Stimulated activated CD8-positive, alpha-beta memory T cell treated with anti-CD3 and anti-CD28 coated beads, Interleukin-7, amount 100 ng/mL, for 24 hours (primary cell): ENCODE measurements around the gene KRT1.
"Not testable (repeated sequence)": the region's sequence is repeated elsewhere in the genome, so short reads cannot be mapped to it uniquely, and the experiment has no call there.

Experiments used
- DNase-seq: peaks from one replicate; pipeline ENCODE4 v3.0.0-alpha.2; 2020; ENCODE audit warnings: low read depth

KRT1 gene

DNA sequence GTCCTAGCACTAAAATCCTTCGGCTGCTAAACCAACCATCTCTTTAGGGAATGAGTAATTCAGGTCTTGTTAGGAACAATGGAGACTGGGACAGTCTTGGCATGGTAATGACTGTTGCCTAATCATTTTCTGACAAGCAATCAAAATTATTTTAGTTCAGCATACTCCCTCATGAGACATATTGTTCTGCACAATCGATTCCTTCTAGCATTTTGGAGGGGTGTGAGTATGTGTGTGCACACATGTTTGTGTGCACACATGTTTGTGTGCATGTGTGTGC is 2.1 kb upstream of the KRT1 start:
- no peak for DNase-seq

DNA sequence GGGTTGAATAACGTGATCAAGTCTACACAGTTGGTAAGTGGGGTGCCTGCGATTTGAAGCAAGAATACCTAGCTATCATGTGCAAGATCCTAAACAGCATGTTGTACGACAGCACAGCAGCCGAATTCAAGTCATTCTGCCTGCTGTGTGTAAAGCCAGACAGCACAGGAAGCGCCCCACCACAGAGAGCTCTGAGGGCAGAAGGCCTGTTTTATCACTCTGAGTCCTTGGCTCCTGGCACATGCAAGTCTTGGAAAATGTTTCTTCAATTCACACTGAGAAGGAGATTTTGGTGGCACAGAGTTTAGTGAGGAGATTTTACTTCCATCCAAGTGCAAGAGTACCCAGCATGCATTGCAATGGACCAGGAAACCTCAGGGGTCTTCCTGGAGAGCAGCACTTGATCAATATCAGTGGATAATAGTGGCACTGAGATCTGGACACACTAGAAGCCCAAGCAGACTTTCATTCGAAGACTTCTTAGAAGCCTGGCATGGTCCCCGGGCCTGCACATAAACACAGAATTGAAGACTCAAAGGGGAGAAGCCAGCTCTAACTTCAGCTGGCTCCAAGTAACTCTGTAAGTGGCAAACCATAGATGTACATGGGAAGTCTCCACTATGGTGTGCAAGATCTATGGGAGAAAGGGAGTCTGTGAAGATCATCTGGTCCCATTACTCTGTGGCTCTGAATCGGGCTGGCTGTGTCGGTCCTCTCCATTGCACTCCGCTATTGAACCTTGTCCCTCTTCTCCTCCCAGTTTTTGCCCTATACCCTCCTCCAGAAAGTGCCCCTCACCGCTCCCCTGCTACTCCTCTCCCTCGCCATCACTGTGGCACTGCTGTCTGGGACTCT is 1.5 kb upstream of the KRT1 start:
- no peak for DNase-seq

DNA sequence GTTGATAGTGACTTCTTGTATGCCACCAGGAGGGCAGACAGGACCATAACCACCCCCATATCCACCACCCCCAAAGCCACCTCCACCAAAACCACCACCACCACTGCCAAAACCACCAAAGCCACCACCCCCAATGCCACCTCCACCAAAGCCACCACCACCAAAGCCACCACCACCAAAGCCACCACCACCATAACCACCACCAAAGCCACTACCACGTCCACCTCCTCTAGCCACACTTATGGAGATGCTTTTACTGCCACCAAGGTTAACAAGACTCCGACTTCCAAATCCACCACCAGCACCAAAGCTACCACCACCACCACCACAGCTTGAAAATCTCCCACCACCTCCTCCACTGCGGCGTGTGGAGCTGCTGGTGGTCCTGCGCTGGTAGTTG is 332 bp downstream of the KRT1 start:
- DNase-seq = no peak

DNA sequence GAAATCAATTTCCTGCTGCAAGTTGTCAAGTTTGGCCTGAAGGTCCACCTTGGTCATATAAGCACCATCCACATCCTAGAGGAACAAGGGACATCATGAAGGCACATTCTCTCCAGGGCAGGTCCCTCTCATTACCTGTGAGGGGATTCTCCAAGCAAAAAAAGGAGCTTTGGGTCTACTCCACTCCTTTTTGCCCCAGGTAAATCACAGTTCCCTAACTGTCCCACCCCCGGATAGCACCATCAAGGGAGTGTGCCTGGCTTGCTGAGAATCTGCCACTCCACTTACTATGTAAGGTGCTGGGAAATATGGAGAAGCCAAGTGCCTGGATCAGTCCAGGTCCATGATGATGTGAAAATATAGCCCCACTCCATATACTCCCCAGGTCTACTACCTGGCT is 2.5 kb downstream of the KRT1 start:
- DNase-seq = no peak

DNA sequence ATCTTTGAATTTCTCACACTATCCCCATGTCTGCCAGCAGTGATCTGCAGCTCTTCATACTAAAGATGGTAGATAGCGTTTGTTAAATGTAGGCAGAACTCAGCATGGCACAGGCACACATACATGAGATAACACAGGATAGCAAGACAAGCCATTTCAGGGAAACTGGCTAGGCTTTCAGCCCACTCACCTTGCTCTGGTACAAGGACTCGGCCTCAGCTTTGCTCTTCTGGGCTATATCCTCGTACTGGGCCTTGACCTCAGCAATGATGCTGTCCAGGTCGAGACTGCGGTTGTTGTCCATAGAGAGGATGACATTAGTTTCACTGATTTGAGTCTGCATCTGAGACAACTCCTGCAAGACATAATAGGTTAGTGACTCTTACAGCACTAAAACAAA is 3.1 kb downstream of the KRT1 start:
- no peak for DNase-seq

DNA sequence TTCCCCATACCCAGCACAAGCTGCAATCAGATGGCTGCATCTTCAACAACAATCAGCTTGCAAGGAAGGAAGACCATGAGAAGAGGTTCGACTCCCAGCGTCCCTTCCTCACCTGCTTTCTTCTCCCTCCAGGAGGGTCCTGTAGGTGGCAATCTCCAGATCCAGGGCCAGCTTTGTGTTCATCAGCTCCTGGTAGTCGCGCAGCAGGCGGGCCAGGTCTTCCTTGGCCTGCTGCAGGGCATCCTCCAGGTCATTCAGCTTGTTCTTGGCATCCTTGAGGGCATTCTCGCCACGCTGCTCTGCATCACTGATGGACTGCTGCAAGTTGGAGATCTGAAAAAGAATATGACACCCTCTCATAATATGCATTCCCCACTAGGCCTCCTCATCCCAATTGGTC is 4.0 kb downstream of the KRT1 start:
- no peak for DNase-seq

DNA sequence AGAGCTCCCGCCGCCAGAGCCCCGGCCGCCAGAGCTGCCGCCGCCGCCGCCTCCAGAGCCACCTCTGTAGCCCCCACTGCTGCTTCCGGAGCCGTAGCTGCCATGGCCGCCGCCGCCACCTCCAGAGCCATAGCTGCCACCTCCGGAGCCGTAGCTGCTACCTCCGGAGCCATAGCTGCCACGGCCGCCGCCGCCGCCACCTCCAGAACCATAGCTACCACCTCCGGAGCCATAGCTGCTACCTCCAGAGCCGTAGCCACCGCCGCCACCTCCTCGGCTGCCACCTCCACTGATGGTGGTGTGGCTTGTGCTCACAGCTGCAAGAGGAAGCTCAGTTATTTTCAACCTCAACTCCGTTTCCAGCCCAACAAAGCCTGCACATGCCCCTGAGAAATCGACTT is 4.9 kb downstream of the KRT1 start:
- DNase-seq = no peak

DNA sequence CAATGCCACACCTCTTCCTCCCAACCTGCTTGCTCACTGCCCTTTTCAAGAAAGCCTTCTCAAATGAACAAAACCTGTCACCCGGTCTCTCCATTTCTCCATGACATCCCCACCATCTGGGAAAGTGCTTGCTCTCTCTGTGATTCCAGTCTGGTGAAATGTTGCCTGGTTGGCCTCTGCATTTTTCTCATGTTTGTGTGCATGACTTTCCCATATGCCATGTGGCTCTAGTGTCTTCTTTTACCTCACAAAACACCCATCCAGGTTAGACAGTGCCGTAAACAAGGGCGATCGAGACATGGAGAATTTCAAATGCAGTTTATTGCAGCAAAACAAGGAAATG is 5.8 kb downstream of the KRT1 start:
- DNase-seq = no peak

DNA sequence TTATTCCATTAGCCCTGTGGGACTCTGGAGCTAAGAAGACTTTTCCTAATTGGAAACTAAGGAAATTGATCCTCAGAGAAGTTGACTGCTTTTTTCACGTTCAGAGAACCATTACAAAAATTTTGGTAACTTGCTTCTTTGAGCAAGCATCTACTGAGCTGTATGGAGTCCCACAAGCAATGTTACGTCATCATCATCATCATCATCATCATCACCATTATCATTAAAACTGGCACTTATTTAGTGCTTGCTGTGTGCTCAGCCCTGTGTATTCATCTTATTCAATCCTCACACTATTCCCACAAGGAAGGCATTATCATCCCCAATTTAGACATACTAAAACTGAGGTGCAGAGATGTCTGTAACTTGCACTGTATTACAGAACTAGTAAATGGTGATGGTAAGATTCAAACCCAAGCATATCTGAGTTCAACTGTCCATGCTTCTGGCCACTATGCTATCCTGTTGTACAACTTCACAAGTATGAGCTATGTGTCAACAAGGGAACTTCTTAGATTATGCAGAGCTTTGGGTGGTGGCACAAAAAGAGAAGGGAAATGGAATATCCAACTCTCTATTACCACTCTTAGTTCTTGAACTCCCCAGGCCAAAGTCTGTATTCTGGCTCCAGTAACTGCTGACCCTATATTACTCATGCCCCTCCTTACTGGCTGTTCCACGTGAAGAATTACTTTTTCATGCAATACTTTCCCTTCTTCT is 6.3 kb downstream of the KRT1 start:
- no peak for DNase-seq

DNA sequence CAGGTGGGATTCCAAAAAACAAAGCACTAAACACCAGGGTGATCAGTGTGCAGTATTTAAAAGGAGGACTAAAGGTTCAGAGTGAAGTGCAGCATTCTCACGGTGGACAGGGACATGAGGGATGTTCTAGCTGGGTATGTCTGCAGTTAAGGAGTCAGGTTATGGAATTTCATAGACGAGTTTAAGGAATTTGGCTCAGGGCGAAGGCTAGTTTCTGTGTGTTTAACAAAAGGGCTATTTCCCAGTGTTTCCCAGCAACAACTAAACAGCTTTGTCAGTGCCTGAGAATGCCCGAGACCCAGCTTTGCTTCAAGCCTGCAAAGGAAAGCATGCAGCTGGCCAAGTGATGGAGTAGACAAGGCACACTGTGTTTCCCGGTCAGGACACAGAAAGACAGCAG is 7.0 kb downstream of the KRT1 start:
- DNase-seq = no peak

DNA sequence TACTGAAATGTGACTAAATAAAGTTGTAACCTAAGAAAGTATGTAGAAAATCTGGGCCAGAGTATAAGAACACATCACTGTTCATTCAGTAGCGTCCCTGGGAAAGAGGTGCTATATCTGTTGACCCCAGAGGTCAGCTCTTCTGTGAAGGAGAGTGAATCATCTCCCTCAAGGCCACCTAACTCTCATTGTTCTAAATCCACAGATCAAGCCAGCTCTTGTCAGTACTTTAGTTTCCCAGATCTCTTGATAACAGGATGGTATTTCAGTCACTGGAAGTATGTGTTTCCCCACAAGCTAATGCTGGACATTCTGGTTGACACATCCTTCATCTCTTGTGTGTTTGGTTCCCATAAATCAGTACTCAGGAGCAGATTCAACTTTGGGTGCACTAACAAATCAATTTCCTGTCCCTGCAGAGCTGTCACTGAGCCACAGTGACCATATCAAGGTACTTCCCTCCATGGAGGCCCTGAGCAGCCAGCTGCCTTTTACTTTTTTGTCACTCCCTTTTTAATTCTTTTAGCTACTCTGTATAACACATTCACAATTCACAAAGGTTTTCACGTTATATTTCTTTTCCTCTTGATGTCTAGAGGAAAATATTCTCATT is 7.8 kb downstream of the KRT1 start:
- no peak for DNase-seq

DNA sequence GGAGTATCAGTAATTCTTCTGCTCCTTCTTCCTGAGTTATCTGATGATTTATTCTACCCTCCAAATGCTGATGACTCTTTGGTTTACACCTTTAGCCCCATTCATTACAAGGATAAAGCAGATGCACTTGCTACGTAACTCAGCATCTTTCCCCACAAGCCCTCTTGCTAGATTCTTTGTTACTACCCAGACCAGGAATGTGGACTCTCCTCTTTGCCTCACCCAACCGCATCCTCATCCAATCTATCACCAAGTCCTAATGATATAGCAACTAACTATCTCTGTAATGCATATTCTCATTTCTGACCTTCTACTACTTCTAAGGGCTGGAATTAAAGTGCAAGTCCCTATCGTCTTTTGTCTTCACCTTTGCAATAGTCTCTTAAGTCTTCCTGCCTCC is 9.2 kb downstream of the KRT1 start:
- DNase-seq = no peak

DNA sequence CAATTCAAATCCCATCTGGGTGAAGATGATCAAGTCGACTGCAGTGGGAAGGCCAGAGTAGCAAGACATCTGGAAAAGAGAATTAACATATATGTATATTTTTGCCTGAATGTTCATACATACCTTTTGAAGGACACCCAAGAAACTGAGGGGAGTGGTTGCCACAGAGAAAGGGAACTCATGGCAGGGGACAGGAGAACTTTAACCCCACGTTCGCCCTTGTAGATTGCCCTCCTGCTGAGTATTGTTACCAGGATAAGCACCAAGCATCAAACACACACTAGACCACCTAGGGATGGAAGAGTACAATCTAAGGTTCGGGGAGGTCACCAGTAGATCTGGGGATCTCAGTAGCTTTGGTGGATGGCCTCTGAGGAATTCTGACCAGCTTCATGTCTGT is 9.7 kb downstream of the KRT1 start:
- DNase-seq = no peak

DNA sequence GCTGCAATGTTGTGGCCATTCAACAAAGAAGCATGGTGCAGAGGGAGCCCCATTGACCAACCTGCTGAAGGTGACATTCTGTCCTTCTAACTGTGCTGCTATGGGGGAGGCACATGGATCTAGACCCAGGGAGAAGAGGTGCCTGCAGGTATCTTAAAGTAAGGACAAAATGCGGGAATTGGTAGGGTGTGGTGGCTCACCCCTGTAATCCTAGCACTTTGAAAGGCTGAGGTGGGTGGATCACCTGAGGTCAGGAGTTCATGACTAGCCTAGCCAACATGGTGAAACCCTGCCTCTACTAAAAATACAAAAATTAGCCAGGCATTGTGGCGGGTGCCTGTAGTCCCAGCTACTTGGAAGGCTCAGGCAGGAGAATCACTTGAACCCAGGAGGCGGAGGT is 10.3 kb downstream of the KRT1 start:
- DNase-seq = not testable (repeated sequence)

DNA sequence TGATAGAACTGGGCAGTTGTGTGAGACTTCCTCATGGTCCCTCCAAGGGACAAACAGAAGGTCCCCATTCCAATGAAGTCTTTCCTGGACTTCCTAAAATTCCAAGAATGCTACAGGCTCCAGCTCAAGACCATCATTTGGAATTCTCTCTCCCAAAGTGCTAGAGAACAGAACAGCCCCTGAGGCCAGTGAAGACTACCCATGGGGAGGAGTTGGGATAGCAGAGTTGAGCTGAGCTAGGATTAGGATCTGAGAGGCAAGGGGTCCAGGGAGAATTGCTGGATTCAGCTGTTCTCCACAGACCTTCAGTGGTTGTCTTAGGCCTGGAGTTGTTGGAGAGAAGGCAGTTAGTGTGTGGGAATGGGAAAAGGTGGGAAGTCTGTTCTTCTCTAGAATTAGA is 10.8 kb downstream of the KRT1 start:
- no peak for DNase-seq

DNA sequence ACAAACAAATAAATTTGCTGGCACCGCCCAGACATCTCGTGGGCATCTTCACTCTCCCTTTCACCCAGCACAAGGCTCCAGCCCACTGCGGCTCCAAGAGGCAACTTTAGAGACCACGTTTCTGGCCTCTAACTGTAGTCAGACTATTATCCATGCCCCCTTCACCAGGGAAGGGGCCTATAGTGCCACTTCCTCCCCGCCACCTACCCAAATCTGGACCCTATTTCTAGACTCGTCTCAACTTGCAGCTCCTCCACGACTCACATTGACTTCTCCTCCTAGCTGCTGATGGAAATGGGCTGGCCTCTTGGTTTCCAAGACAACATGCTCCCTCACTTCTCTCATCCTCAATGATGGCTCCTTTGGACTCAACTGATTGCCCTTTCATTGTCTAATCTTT is 12.3 kb downstream of the KRT1 start:
- DNase-seq = no peak

DNA sequence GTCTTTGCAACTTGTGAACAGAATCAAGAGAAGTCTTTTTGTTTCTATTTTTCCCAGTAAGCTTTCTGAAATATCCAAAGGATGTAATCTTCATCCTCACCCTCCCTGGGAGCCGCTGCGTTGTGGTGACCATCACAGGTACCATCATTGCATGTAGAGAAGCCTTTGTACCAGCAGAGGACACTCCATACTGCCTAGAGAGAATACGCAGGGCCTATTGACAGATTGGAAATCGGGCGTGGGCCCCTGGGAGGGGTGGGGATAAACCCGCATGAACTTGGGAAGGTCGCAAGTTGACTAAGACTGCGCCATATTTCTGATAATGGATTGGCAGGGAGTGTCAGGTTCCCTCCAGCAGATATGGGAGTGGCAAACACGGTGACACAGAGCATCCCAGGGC is 12.7 kb downstream of the KRT1 start:
- DNase-seq = no peak

DNA sequence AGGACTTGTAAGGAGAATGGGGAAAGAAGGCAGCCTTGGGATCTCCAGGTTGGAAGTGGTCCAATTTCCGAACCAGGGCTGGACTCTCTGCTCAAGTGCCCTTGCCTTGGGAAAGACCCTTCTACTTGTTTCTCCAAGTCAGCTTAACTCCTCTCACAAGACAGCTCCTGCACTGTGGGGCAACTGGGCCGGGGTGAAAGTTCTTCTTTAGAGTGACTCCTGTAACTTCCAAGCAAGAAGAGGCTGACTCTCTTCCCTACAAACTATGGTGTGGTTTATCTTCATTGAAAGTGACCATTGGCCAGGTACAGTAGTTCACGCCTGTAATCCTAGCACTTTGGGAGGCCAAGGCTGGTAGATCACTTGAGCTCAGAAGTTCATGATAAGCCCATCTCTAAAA is 13.7 kb downstream of the KRT1 start:
- no peak for DNase-seq

DNA sequence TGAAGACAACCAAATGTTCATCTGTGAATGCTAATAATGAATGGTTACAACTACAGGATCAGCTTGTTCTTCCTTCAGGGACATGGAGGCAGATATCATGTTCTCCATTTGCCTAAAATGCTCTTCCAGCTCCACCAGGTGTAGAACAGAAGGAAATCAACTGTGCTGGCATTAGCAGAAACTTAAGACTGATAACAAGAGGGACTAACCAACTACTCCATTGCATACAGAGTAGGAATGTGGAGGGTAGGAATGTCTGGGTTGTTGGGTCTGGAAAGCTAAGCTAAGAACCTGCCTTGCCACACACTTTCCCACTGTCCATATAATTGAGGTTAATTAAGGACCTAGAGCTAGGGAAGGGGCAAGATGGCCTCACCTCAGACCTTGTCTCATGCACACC is 16.8 kb downstream of the KRT1 start:
- DNase-seq = no peak

DNA sequence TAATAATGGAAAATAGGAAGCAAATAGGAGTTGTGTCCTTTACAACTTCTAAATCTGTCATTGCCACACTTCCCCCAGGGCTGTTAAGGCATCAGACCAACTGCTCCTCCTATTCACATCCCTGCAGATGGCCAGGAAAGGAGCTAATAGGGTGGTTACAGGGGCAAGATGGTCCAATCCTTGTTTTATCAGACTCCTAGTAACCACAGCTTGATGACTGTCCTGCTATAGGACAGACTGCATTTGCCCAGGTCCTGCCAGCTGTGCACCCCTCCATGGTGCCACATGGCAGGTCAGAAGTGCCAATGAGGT is 17.3 kb downstream of the KRT1 start:
- DNase-seq = no peak

DNA sequence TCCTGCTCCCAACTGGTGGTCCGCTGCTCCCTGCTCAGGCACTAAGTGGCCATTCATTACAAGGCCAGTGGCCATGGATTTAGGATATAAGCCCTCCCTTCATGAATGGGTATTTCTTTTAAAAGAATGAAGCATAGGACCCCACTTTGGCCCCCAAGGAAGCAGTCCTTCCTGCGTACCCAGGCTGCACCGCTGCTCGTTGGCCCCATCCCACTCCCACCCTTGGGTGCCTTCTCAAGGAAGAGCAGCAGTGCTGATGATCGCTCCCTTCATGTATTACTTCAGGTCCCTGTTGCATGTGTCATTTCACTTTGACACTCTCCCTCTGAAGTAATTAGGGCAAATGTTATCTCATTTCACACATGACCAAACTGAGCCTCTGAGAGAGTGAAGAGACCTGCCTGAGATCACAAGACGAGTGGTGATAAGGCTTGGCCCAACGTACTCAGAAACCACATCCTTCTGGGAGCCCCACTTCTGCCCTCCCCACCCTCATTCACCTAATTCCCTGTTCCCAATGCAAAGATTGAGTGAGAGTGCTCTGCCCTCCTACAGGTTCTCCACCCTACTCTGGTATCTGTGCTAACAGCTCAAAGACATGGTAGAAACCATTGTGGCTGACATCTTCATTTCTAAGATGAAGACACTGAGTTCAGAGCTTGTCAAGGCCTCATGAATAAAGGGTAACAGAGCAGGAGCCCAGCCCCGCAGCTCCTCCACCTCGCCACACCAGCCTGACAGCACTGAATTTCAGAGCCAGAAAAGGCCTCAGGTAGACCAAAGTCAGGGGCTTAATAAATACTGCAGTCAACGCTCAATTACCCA is 17.9 kb downstream of the KRT1 start:
- no peak for DNase-seq

DNA sequence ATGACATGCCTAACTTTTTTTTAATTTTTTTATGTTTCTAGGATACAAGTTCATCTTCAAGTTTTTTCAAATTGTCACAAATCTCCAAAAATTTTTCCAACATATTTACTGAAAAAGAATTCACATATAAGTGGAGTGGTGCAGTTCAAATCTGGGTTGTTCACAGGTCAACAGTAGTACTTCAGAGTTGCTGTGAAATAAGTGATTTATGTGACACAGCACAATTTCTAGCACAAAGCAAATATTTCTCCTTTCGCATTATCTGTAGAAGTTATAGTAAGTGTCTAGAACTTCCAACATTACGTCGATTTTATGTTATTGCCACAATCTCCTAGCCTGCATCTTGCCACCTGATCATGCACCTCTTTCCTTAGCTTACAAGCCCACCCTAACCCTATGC is 18.5 kb downstream of the KRT1 start:
- no peak for DNase-seq

DNA sequence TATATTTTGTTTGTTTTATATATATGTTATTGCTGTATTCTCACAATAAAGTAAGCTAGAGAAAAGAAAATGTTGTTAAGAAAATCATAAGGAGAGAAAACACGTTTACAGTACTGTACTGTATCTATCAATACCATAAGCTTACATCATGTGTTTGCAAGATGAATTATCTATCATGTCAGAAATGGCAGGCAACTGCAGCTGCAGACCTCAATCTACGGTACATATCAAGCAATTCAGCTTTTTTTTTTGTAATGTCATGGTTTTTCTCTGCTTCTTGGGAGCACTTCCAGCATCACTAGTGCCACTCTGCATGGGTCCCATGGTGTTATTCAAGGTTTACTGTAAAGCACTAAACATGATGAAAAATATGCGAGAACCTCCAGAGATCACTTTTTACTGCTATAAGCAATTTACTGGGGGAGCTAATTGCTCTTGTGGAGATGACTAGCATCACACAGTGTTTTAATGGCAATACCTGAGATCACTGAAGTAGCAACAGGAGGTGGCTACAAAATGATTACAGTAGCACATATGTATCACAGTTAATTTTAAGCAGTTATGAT is 19.2 kb downstream of the KRT1 start:
- no peak for DNase-seq
